HEK293 (cell line): ENCODE measurements around the gene NAT16.
A peak's percentile ranks its signal among the peaks of the same experiment; 100 is the strongest.

Source experiments
- CTCF ChIA-PET: fragments of 350-600 bp; formaldehyde crosslinking; extraction: SDS; loops from one replicate; lab custom pipeline; 2021; ENCODE audit warnings: antibody characterized with exemption; lab: Yijun Ruan, JAX
- POLR2A ChIA-PET: fragments of 300-600 bp; formaldehyde crosslinking; extraction: SDS; loops from one replicate; lab custom pipeline; 2020; ENCODE audit warnings: antibody characterized with exemption, inconsistent platforms; lab: Yijun Ruan, JAX
- H3K27ac ChIP-seq: fragments of 200-500 bp; sonication (Bioruptor generic); 2 replicates; pipeline ENCODE4 v1.5.1; 2014; ENCODE audit warnings: low read depth, low read length, control low read depth, inconsistent platforms; ENCODE audit errors: extremely low read depth
- H3K36me3 ChIP-seq, 2 experiments: fragments of 200-500 bp in 1 of 2; sonication (Bioruptor generic) in 1 of 2; 1 replicate in 1 of 2; 2 replicates in 1 of 2; pipeline ENCODE4 v1.5.1; 2014 to 2017; ENCODE audit warnings: inconsistent platforms in 2 of 2, low read length in 2 of 2; ENCODE audit not compliant: control insufficient read depth in 2 of 2, insufficient read depth in 1 of 2
- H3K4me1 ChIP-seq: fragments of 200-500 bp; sonication (Bioruptor generic); 2 replicates; pipeline ENCODE4 v1.5.1; 2014; ENCODE audit warnings: mild to moderate bottlenecking, low read length, inconsistent platforms; ENCODE audit not compliant: control insufficient read depth, insufficient read depth
- H3K4me3 ChIP-seq: 2 replicates; pipeline ENCODE4 v1.5.1; 2011; ENCODE audit warnings: low read depth, mild to moderate bottlenecking, control low read depth, low read length, moderate library complexity
- H3K9me3 ChIP-seq: fragments of 200-500 bp; sonication (Bioruptor generic); 2 replicates; pipeline ENCODE4 v1.5.1; 2014; ENCODE audit warnings: low read depth, low read length, inconsistent platforms; ENCODE audit not compliant: control insufficient read depth, insufficient read depth
- CTCF ChIP-seq: fragments of 450-650 bp; formaldehyde crosslinking; IDR thresholded peaks from 2 replicates; pipeline ENCODE4 v1.5.1; 2016; ENCODE audit warnings: missing biosample characterization, missing genetic modification characterization
- EGR2 ChIP-seq: fragments of 450-650 bp; formaldehyde crosslinking; IDR thresholded peaks from 2 replicates; pipeline ENCODE4 v1.5.1; 2016; ENCODE audit warnings: low read depth, missing biosample characterization, missing genetic modification characterization
- IKZF3 ChIP-seq: fragments of 450-650 bp; IDR thresholded peaks from 2 replicates; pipeline ENCODE4 v1.5.0; 2018; ENCODE audit warnings: missing biosample characterization, mild to moderate bottlenecking, missing genetic modification characterization, moderate library complexity
- KLF17 ChIP-seq: fragments of 450-650 bp; formaldehyde crosslinking; IDR thresholded peaks from 2 replicates; pipeline ENCODE4 v1.5.1; 2016; ENCODE audit warnings: missing biosample characterization, missing genetic modification characterization
- PRDM1 ChIP-seq: fragments of 450-650 bp; formaldehyde crosslinking; IDR thresholded peaks from 2 replicates; pipeline ENCODE4; 2016; ENCODE audit warnings: missing biosample characterization, missing genetic modification characterization
- PRDM10 ChIP-seq: fragments of 450-650 bp; formaldehyde crosslinking; IDR thresholded peaks from 2 replicates; pipeline ENCODE4 v1.5.1; 2016; ENCODE audit warnings: missing biosample characterization, missing genetic modification characterization
- RBAK ChIP-seq: fragments of 450-650 bp; formaldehyde crosslinking; IDR thresholded peaks from 2 replicates; pipeline ENCODE4 v1.5.1; 2016; ENCODE audit warnings: missing biosample characterization, missing genetic modification characterization
- ZBTB26 ChIP-seq: fragments of 450-650 bp; formaldehyde crosslinking; optimal IDR thresholded peaks from 2 replicates; pipeline ENCODE3; 2016; ENCODE audit warnings: missing biosample characterization, mild to moderate bottlenecking, missing genetic modification characterization
- ZBTB6 ChIP-seq: fragments of 450-650 bp; formaldehyde crosslinking; IDR thresholded peaks from 2 replicates; pipeline ENCODE4 v1.5.1; 2017; ENCODE audit warnings: missing biosample characterization, missing genetic modification characterization
- ZFP37 ChIP-seq: fragments of 450-650 bp; formaldehyde crosslinking; IDR thresholded peaks from 2 replicates; pipeline ENCODE4 v1.5.1; 2016; ENCODE audit warnings: missing biosample characterization, missing genetic modification characterization
- ZNF114 ChIP-seq: fragments of 450-650 bp; formaldehyde crosslinking; IDR thresholded peaks from 2 replicates; pipeline ENCODE4 v1.5.0; 2017; ENCODE audit warnings: missing biosample characterization, missing genetic modification characterization
- ZNF184 ChIP-seq: fragments of 450-650 bp; IDR thresholded peaks from 2 replicates; pipeline ENCODE4 v1.5.1; 2018; ENCODE audit warnings: missing biosample characterization, mild to moderate bottlenecking, missing genetic modification characterization
- ZNF362 ChIP-seq: fragments of 450-650 bp; formaldehyde crosslinking; IDR thresholded peaks from 2 replicates; pipeline ENCODE4 v1.5.1; 2016; ENCODE audit warnings: missing biosample characterization, missing genetic modification characterization
- ZNF366 ChIP-seq: fragments of 450-650 bp; formaldehyde crosslinking; conservative IDR thresholded peaks from 2 replicates; pipeline ENCODE4 v1.5.1; 2016; ENCODE audit warnings: missing biosample characterization, missing genetic modification characterization
- ZNF48 ChIP-seq: fragments of 450-650 bp; formaldehyde crosslinking; IDR thresholded peaks from 2 replicates; pipeline ENCODE4 v1.5.1; 2016; ENCODE audit warnings: missing biosample characterization, missing genetic modification characterization
- ZNF544 ChIP-seq: fragments of 450-650 bp; formaldehyde crosslinking; IDR thresholded peaks from 2 replicates; pipeline ENCODE4 v1.5.0; 2017; ENCODE audit warnings: missing biosample characterization, missing genetic modification characterization
- ZNF549 ChIP-seq: fragments of 450-650 bp; IDR thresholded peaks from 2 replicates; pipeline ENCODE4 v1.5.1; 2018; ENCODE audit warnings: missing biosample characterization, missing genetic modification characterization, mild to moderate bottlenecking, inconsistent platforms, moderate library complexity
- ZNF560 ChIP-seq: fragments of 450-650 bp; formaldehyde crosslinking; IDR thresholded peaks from 2 replicates; pipeline ENCODE4 v1.5.1; 2017; ENCODE audit warnings: missing biosample characterization, missing genetic modification characterization, borderline replicate concordance
- ZNF621 ChIP-seq: fragments of 450-650 bp; formaldehyde crosslinking; IDR thresholded peaks from 2 replicates; pipeline ENCODE4 v1.5.1; 2017; ENCODE audit warnings: missing biosample characterization, missing genetic modification characterization
- ZNF660 ChIP-seq: fragments of 450-650 bp; IDR thresholded peaks from 2 replicates; pipeline ENCODE4 v1.5.1; 2018; ENCODE audit warnings: missing biosample characterization, mild to moderate bottlenecking, missing genetic modification characterization

NAT16 gene

GRCh38 chr7:101169110-101169837 lies 10.8 kb downstream of the NAT16 start (continued):
- TF ChIP-seq CTCF: no peak
- peak; percentile 47; the same call in 1 of the 2 replicates for TF ChIP-seq RBAK (tag by site-specific recombination)
- TF ChIP-seq ZNF114 (tag by site-specific recombination): no peak
- TF ChIP-seq ZNF48 (tag by site-specific recombination): peak; percentile 87; the same call in 1 of the 2 replicates

- H3K4me1 ChIP-seq: peaks cover 25% of the 10 kb centered on the region
- peak; percentile 45 for TF ChIP-seq ZNF366 (tag by site-specific recombination)
- no peak for TF ChIP-seq ZNF549 (tag by site-specific recombination)
- TF ChIP-seq PRDM10: peak; percentile 40; the same call in 1 of the 2 replicates
- 0 out of 2 replicates have a peak, but pooled peaks have one; percentile 21 for TF ChIP-seq ZNF660 (tag by site-specific recombination)
- peak; percentile 68; the same call in 1 of the 2 replicates for TF ChIP-seq PRDM1
- TF ChIP-seq ZNF544 (tag by site-specific recombination): no peak
- TF ChIP-seq IKZF3: 0 out of 2 replicates have a peak, but pooled peaks have one; percentile 11
- H3K9me3 ChIP-seq: no peaks in the 10 kb centered on the region
- no peak overlapping the region for H3K27ac ChIP-seq
- ChIA-PET CTCF (interaction anchor here (0.6 to 1.4 kb wide), 5 partner anchors 17 to 348 kb away, joined by 3 to 10 read pairs (median 5); no protein-coding TSS in a partner anchor), POLR2A (interaction anchor here (0.6 kb wide), 1 partner anchor 15 kb away, joined by 7 read pairs; no protein-coding TSS in a partner anchor)
- H3K36me3 ChIP-seq: no peaks in the 10 kb centered on the region
- no peak overlapping the region for H3K4me3 ChIP-seq
Measured at GRCh38 chr7:101168412-101169049, 11.6 kb downstream of the NAT16 start.

GRCh38 chr7:101167645-101168411 lies 12.3 kb downstream of the NAT16 start:
- ChIA-PET CTCF (interaction anchor here (0.7 to 1.4 kb wide), 4 partner anchors 23 to 348 kb away, joined by 4 to 10 read pairs (median 6); no protein-coding TSS in a partner anchor), POLR2A (interaction anchor here (0.6 kb wide), 2 partner anchors 15 to 137 kb away, joined by 3 to 7 read pairs; no protein-coding TSS in a partner anchor)
- no peak overlapping the region for H3K27ac ChIP-seq
- H3K4me1 ChIP-seq: peaks cover 21% of the 10 kb centered on the region
- H3K9me3 ChIP-seq: no peaks in the 10 kb centered on the region
- no peaks in the 10 kb centered on the region for H3K36me3 ChIP-seq
- no peak overlapping the region for H3K4me3 ChIP-seq
- no peak for TF ChIP-seq ZNF621
- TF ChIP-seq ZBTB26 (tag by site-specific recombination): peak; percentile 4
- TF ChIP-seq KLF17: peak; percentile 2; the same call in 1 of the 2 replicates
- TF ChIP-seq ZNF362 (tag by site-specific recombination): peak; percentile 69
- no peak for TF ChIP-seq EGR2
- no peak for TF ChIP-seq ZFP37
- TF ChIP-seq ZBTB6 (tag by site-specific recombination): no peak
- TF ChIP-seq ZNF560 (tag by site-specific recombination): no peak
- TF ChIP-seq ZNF184 (tag by site-specific recombination): no peak
